ENCODE results near the gene IL6ST.

DNA sequence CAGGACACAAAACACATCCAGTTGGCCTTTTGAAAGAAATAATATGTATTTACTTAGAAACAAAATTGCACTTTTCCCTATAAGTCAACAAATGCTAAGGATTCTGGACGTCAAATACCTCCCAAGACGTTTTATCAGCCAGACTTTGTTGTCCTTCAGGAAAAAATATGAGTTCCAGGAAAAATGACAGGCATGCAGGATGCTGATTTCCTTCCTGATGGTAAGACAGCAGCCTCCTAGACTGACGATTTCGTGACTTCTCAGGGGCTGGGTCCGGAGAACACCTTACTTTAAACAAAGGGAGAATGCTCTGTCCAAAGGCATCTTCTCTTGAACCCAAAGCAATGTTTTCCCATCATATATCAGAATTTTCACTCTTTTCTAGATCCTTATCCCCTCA, 69.1 kb downstream of the IL6ST start:
- TF ChIP-seq, protein P1, sequence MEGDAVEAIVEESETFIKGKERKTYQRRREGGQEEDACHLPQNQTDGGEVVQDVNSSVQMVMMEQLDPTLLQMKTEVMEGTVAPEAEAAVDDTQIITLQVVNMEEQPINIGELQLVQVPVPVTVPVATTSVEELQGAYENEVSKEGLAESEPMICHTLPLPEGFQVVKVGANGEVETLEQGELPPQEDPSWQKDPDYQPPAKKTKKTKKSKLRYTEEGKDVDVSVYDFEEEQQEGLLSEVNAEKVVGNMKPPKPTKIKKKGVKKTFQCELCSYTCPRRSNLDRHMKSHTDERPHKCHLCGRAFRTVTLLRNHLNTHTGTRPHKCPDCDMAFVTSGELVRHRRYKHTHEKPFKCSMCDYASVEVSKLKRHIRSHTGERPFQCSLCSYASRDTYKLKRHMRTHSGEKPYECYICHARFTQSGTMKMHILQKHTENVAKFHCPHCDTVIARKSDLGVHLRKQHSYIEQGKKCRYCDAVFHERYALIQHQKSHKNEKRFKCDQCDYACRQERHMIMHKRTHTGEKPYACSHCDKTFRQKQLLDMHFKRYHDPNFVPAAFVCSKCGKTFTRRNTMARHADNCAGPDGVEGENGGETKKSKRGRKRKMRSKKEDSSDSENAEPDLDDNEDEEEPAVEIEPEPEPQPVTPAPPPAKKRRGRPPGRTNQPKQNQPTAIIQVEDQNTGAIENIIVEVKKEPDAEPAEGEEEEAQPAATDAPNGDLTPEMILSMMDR (IDR thresholded peaks at IDR 0.05; ENCODE audit: poor library complexity) = no peak
- no peak for TF ChIP-seq EZH2 (IDR thresholded peaks at IDR 0.05; ENCODE audit: borderline replicate concordance)
